IPS DF 19.7 (cell line): ENCODE results near the gene BCAS3.

Source experiments
- DNase-seq: peaks from one replicate; pipeline ENCODE4 v3.0.0-alpha.2; 2013; ENCODE audit warnings: low read depth, low spot score

The BCAS3 gene

DNA sequence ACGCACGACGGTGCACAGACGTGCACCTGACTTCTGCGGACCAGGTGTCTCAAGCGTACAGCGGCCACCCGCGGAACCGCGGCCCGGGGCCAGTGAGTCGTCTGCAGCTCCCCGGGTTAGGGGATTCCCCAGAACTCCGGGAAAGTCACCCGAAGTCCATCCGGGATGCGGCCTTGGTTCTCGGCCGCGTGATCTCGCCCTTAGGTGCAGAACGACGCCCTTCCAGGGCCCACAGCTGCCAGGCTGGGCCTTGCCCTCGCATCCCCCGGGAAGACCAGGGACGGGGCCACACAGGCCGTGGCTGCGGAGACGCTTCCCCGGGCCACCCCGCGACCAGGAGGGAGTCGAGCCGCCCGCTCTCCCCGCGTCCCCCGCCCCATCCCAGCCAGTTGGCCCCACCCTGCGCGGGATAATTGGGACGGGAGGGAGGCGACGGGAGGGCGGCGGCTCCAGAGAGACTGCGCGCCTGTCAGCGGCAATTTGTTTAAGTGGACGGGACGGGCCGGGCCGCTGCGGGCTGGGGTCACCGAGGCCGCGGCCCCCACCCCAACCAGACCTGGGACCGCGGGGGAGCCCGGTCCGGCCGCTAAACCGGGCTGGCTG, 718.4 kb downstream of the BCAS3 start:
- DNase-seq: no peak

DNA sequence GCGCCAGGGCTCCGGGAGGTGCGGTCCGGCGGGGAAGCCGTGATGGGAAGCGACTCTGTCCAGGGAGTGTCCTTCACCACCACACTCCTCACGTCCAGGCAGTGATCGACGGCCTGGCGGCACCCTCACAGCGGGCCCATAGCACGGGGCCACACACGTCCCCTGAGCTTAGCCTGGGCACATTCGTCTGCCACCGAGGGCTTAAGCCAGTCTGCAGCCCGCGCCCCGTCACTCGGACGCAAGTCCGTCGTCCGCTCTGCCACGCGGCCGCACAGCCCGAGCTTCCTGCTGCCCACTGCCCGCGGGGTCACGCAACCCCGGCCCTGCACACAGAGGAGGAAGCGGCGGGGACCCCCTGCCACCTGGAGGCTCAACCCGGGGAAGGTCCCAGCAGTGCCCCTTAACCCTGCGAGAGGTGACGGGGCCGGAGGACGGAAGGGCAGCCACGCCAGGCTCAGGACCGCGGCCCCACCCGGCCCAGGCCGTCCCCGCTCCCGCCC, 719.0 kb downstream of the BCAS3 start:
- DNase-seq: no peak

- DNase-seq: no peak
These were observed 719.6 kb downstream of the BCAS3 start for GRCh38 chr17:61397086-61397842.

GRCh38 chr17:61398721-61399130, 721.1 kb downstream of the BCAS3 start:
- no peak for DNase-seq

GRCh38 chr17:61399131-61400065, 721.7 kb downstream of the BCAS3 start, which contains the start of gene TBX2:
Gene TBX2, plus strand, starts transcription at chr17:61399843. Its CDS starts 334 bp downstream, at chr17:61400177.
- DNase-seq: no peak

DNA sequence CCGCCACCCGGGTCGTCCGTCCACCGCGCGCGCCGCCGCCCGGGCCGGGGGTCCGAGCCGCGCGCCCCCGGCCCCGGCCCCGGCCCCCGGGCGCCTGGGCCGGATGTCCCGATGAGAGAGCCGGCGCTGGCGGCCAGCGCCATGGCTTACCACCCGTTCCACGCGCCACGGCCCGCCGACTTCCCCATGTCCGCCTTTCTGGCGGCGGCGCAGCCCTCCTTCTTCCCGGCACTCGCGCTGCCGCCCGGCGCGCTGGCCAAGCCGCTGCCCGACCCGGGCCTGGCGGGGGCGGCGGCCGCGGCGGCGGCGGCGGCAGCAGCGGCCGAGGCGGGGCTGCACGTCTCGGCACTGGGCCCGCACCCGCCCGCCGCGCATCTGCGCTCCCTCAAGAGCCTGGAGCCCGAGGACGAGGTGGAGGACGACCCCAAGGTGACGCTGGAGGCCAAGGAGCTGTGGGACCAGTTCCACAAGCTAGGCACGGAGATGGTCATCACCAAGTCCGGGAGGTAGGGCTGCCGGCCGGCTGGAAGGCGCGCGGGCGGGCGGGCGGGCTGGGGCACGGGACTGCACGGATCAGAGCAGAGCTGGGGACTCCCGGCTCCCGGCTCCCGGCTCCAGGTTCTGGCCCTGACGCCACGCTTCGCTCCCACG, 722.5 kb downstream of the BCAS3 start:
- no peak for DNase-seq

GRCh38 chr17:61400717-61401388, 723.2 kb downstream of the BCAS3 start:
- no peak for DNase-seq

- DNase-seq: no peak
These were observed 723.9 kb downstream of the BCAS3 start for GRCh38 chr17:61401389-61402072.

- DNase-seq: no peak
These were observed 724.5 kb downstream of the BCAS3 start for GRCh38 chr17:61402073-61402541.

- DNase-seq: no peak
These were observed 725.5 kb downstream of the BCAS3 start for GRCh38 chr17:61402978-61403800.

DNA sequence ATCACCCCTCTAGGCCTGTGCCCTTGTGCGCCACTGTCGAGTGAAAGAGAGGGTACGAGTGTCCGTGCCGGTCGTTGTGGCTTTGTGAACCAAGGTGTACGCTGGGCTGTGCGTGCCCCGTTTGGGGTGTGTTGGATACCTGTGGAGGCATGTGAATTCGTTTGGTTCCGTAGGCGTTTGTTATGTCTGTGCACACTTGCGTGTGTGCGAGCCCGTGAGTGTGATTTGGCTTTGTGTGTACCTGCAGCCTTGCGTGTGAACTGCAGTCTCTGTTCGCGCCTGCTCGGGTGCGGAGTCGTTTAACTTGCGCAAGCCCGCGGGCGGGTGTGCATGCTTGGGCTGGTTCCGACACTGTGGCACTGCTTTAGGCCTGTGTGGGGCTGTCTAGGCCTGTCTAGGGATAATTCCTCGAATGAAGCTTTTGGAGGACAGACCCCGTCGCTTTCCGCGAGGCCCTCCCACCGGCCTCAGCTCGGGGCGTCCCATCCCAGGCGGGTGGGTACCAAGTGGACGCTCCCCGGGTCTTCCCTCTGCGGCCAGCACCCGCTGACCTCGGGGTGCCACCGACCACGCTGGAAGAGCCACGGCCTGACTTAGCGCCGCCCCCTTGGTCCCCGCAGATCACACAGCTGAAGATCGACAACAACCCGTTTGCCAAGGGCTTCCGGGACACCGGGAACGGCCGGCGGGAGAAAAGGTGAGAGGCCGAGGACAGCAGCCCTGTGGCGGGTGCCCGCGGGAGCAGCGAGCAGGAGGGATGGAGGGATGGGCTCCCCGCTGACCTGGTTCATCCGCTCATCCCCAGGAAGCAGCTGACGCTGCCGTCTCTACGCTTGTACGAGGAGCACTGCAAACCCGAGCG, 726.4 kb downstream of the BCAS3 start:
- DNase-seq: no peak

- no peak for DNase-seq
These were observed 726.9 kb downstream of the BCAS3 start for GRCh38 chr17:61404663-61404912.

DNA sequence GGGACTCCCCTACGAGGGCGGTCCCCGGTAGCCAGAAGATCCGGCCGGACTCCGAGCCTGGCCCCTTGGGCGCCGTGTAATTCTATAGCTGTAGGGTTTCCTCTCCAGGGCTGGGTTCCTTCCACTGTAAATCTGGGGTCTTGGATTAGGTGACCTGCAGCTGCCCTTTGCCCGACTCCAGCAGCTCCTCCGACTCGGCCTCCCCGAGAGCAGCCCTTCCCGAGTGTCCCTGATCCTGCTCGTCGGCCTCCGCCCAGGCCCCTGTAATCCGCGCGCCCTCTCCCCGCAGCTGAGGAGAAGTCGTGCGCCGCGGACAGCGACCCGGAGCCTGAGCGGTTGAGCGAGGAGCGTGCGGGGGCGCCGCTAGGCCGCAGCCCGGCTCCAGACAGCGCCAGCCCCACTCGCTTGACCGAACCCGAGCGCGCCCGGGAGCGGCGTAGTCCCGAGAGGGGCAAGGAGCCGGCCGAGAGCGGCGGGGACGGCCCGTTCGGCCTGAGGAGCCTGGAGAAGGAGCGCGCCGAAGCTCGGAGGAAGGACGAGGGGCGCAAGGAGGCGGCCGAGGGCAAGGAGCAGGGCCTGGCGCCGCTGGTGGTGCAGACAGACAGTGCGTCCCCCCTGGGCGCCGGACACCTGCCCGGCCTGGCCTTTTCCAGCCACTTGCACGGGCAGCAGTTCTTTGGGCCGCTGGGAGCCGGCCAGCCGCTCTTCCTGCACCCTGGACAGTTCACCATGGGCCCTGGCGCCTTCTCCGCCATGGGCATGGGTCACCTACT, 727.4 kb downstream of the BCAS3 start:
- DNase-seq: no peak

- DNase-seq: no peak
These were observed 728.3 kb downstream of the BCAS3 start for GRCh38 chr17:61405686-61406536.

- no peak for DNase-seq
These were observed 728.8 kb downstream of the BCAS3 start for GRCh38 chr17:61406537-61406845.

GRCh38 chr17:61406971-61407911, 729.6 kb downstream of the BCAS3 start:
- no peak for DNase-seq
